Activated B cell treated with CpG ODN at 0.5 μM for 24 hours (primary cell): Measurements from ENCODE around the gene S100A3. TPM values are rescaled to one million over a fixed set of nuclear protein-coding genes. Genes with fewer than 3 reads are reported as not detected.

Source experiments
- ATAC-seq: fragments of 200-7000 bp; cut with Tn5 transposase; one replicate; pipeline ENCODE4 v1.10.0; 2021; ENCODE audit warnings: low read depth, mild to moderate bottlenecking, moderate library complexity
- CTCF ChIA-PET: fragments of 350-600 bp; sonication (Branson Sonifier 250); formaldehyde crosslinking; loops from one replicate; lab custom pipeline; 2021; ENCODE audit warnings: antibody characterized with exemption; lab: Charles Lee
- POLR2A ChIA-PET: fragments of 350-600 bp; sonication (Branson Sonifier 250); formaldehyde crosslinking; loops from one replicate; lab custom pipeline; 2021; ENCODE audit warnings: antibody characterized with exemption; lab: Charles Lee
- DNase-seq: peaks from one replicate; pipeline ENCODE4 v3.0.0; 2022
- H3K27ac Mint-ChIP-seq: one replicate; pipeline ENCODE4 v1.8.0; 2020; ENCODE audit warnings: mixed read lengths
- H3K27me3 Mint-ChIP-seq: one replicate; pipeline ENCODE4 v1.8.0; 2021; ENCODE audit warnings: mixed read lengths
- H3K36me3 Mint-ChIP-seq: one replicate; pipeline ENCODE4 v1.8.0; 2021; ENCODE audit warnings: low read depth, mixed read lengths
- H3K4me1 Mint-ChIP-seq: one replicate; pipeline ENCODE4 v1.8.0; 2021; ENCODE audit warnings: mixed read lengths
- H3K4me3 Mint-ChIP-seq: one replicate; pipeline ENCODE4 v1.8.0; 2020; ENCODE audit warnings: mild to moderate bottlenecking, mixed read lengths
- H3K9me3 Mint-ChIP-seq: one replicate; pipeline ENCODE4 v1.8.0; 2020; ENCODE audit warnings: mixed read lengths
- CTCF ChIP-seq: fragments of 200-600 bp; IDR thresholded peaks from one replicate; pipeline ENCODE4 v1.8.0; 2022; ENCODE audit warnings: antibody characterized with exemption, mild to moderate bottlenecking
- intact Hi-C: fragments of 100-400 bp; cut with micrococcal nuclease; formaldehyde crosslinking; loops from one replicate; pipeline ENCODE4 v1.15.1; 2024
- total RNA-seq: library from RNA; stranded (reverse); gene quantifications from 2 replicates; pipeline ENCODE4 v1.2.3, GENCODE V29; 2022

The S100A3 gene
- total RNA-seq, 1 donor from 2014 or later, result not detected

- peaks cover 66% of the 10 kb centered on the region for H3K4me1 Mint-ChIP-seq
- CTCF ChIA-PET, result interaction anchor here (1.0 to 2.6 kb wide), 9 partner anchors 9 to 34 kb away, joined by 4 to 22 read pairs (median 7); partner anchors contain the start of gene S100A6
Observed at GRCh38 chr1:153544453-153545066, 4.5 kb downstream of the S100A3 start.

GRCh38 chr1:153543736-153544135, 5.3 kb downstream of the S100A3 start:
- Mint-ChIP-seq H3K9me3 (no peaks in the 10 kb centered on the region), H3K27ac (no peak overlapping the region), H3K4me1 (peaks cover 64% of the 10 kb centered on the region), H3K4me3 (no peak overlapping the region), H3K36me3 (peaks cover 24% of the 10 kb centered on the region), H3K27me3 (no peaks in the 10 kb centered on the region)
- POLR2A ChIA-PET, result interaction anchor here (2.9 to 5.0 kb wide), 3 partner anchors 9 to 90 kb away, joined by 30 to 101 read pairs (median 49); partner anchors contain the start of genes CHTOP, S100A2 and S100A6
- intact Hi-C loops, result no loop called here
- ATAC-seq (no peak), DNase-seq (no peak)
- TF ChIP-seq CTCF, result no peak
- CTCF ChIA-PET, result interaction anchor here (0.6 to 1.8 kb wide), 2 partner anchors 23 to 92 kb away, joined by 3 to 7 read pairs; no protein-coding TSS in a partner anchor

More at GRCh38 chr1:153544453-153545066, 4.5 kb downstream of the S100A3 start:
- Mint-ChIP-seq H3K27ac (peak overlapping the region; percentile 97), H3K36me3 (peaks cover 24% of the 10 kb centered on the region), H3K9me3 (no peaks in the 10 kb centered on the region), H3K27me3 (no peaks in the 10 kb centered on the region), H3K4me3 (peak overlapping the region; percentile 95)
- DNase-seq (no peak), ATAC-seq (no peak)
- POLR2A ChIA-PET, result interaction anchor here (0.6 to 5.0 kb wide), 12 partner anchors 10 to 187 kb away, joined by 3 to 101 read pairs (median 5); partner anchors contain the start of genes CHTOP, S100A2 and S100A6
- TF ChIP-seq CTCF, result no peak
- intact Hi-C loops, result loop anchor here (1.0 kb wide), 2 partner anchors 8 to 22 kb away; no protein-coding TSS in a partner anchor

GRCh38 chr1:153542956-153543711, 5.9 kb downstream of the S100A3 start:
- H3K27ac Mint-ChIP-seq, result peak overlapping the region; percentile 50
- TF ChIP-seq CTCF, result no peak
- H3K27me3 Mint-ChIP-seq, result no peaks in the 10 kb centered on the region
- ATAC-seq, result no peak
- H3K36me3 Mint-ChIP-seq, result peaks cover 24% of the 10 kb centered on the region
- H3K4me1 Mint-ChIP-seq, result peaks cover 64% of the 10 kb centered on the region
- POLR2A ChIA-PET, result interaction anchor here (4.1 to 5.0 kb wide), 2 partner anchors 8 to 22 kb away, joined by 49 to 101 read pairs; partner anchors contain the start of genes S100A2 and S100A6
- intact Hi-C loops, result no loop called here
- H3K9me3 Mint-ChIP-seq, result no peaks in the 10 kb centered on the region
- peak overlapping the region; percentile 2 for H3K4me3 Mint-ChIP-seq
- DNase-seq, result no peak
- CTCF ChIA-PET, result interaction anchor here (0.6 kb wide), 1 partner anchor 92 kb away, joined by 3 read pairs; no protein-coding TSS in a partner anchor

- H3K4me3 Mint-ChIP-seq, result peak overlapping the region; percentile 25
- peak overlapping the region; percentile 81 for H3K27ac Mint-ChIP-seq
Observed at GRCh38 chr1:153541641-153542590, 7.1 kb downstream of the S100A3 start.

More at GRCh38 chr1:153541641-153542590, 7.1 kb downstream of the S100A3 start:
- CTCF ChIA-PET, result interaction anchor here (1.6 kb wide), 1 partner anchor 26 kb away, joined by 6 read pairs; no protein-coding TSS in a partner anchor
- H3K9me3 Mint-ChIP-seq, result no peaks in the 10 kb centered on the region
- no peak for DNase-seq
- TF ChIP-seq CTCF, result no peak
- POLR2A ChIA-PET, result interaction anchor here (0.9 to 5.0 kb wide), 7 partner anchors 9 to 92 kb away, joined by 3 to 49 read pairs (median 4); partner anchors contain the start of genes CHTOP and S100A2
- intact Hi-C loops, result no loop called here
- H3K36me3 Mint-ChIP-seq, result peaks cover 24% of the 10 kb centered on the region
- no peaks in the 10 kb centered on the region for H3K27me3 Mint-ChIP-seq
- peaks cover 65% of the 10 kb centered on the region for H3K4me1 Mint-ChIP-seq
- ATAC-seq, result no peak
